MG63 (cell line): ENCODE data around the gene PCCA. TPM values are rescaled to one million over a fixed set of nuclear protein-coding genes. Genes with fewer than 3 reads are reported as not detected.

Experiments
- DNase-seq: peaks from one replicate; pipeline ENCODE4 v3.0.0-alpha.2; 2020
- H3K27me3 ChIP-seq: fragments of 250-450 bp; sonication (Bioruptor Pico); 2 replicates; pipeline ENCODE4 v1.5.1; 2020; ENCODE audit warnings: mild to moderate bottlenecking, moderate library complexity
- H3K36me3 ChIP-seq: fragments of 250-450 bp; sonication (Bioruptor Pico); 2 replicates; pipeline ENCODE4 v1.5.1; 2020; ENCODE audit warnings: mild to moderate bottlenecking, moderate library complexity
- H3K4me3 ChIP-seq: fragments of 250-450 bp; sonication (Bioruptor Pico); 2 replicates; pipeline ENCODE4 v1.5.1; 2020; ENCODE audit warnings: mild to moderate bottlenecking, moderate library complexity
- H3K9me3 ChIP-seq: fragments of 250-450 bp; sonication (Bioruptor Pico); 2 replicates; pipeline ENCODE4 v1.5.1; 2020; ENCODE audit warnings: mild to moderate bottlenecking, moderate library complexity
- total RNA-seq: library from RNA; depleted of rRNA; stranded (reverse); fragments of >200 nt; shearing (Covaris generic); gene quantifications from 2 replicates; pipeline ENCODE4 v1.2.3, GENCODE V29; 2014; ENCODE audit warnings: low replicate concordance

PCCA gene
- total RNA-seq, 1 experiment from 2014 or later: 3.1 TPM

GRCh38 chr13:100528353-100528752, 439.5 kb downstream of the PCCA start:
- Histone ChIP-seq H3K4me3 (no peak overlapping the region), H3K27me3 (no peaks in the 10 kb centered on the region), H3K36me3 (no peaks in the 10 kb centered on the region), H3K9me3 (no peaks in the 10 kb centered on the region)
- DNase-seq: no peak

- Histone ChIP-seq H3K36me3 (no peaks in the 10 kb centered on the region), H3K27me3 (no peaks in the 10 kb centered on the region)
- DNase-seq: no peak
These were observed 439.9 kb downstream of the PCCA start for GRCh38 chr13:100528820-100529219.

GRCh38 chr13:100529666-100530377, 440.9 kb downstream of the PCCA start:
- Histone ChIP-seq H3K9me3 (no peaks in the 10 kb centered on the region), H3K36me3 (no peaks in the 10 kb centered on the region), H3K27me3 (no peaks in the 10 kb centered on the region), H3K4me3 (no peak overlapping the region)
- DNase-seq: no peak

More at GRCh38 chr13:100528820-100529219, 439.9 kb downstream of the PCCA start:
- Histone ChIP-seq H3K9me3 (no peaks in the 10 kb centered on the region), H3K4me3 (no peak overlapping the region)

- no peak for DNase-seq
- H3K4me3 ChIP-seq: no peak overlapping the region
- no peaks in the 10 kb centered on the region for H3K27me3 ChIP-seq
- H3K9me3 ChIP-seq: no peaks in the 10 kb centered on the region
- H3K36me3 ChIP-seq: no peaks in the 10 kb centered on the region
These were observed 441.8 kb downstream of the PCCA start for GRCh38 chr13:100530671-100531213.

GRCh38 chr13:100532090-100532766, 443.3 kb downstream of the PCCA start:
- H3K4me3 ChIP-seq: no peak overlapping the region
- DNase-seq: no peak
- no peaks in the 10 kb centered on the region for H3K9me3 ChIP-seq
- H3K36me3 ChIP-seq: no peaks in the 10 kb centered on the region
- no peaks in the 10 kb centered on the region for H3K27me3 ChIP-seq

- no peak overlapping the region for H3K4me3 ChIP-seq
- no peaks in the 10 kb centered on the region for H3K27me3 ChIP-seq
- no peaks in the 10 kb centered on the region for H3K36me3 ChIP-seq
- DNase-seq: no peak
- H3K9me3 ChIP-seq: no peaks in the 10 kb centered on the region
These were observed 444.0 kb downstream of the PCCA start for GRCh38 chr13:100532836-100533435.

- Histone ChIP-seq H3K9me3 (no peaks in the 10 kb centered on the region), H3K4me3 (no peak overlapping the region), H3K27me3 (no peaks in the 10 kb centered on the region), H3K36me3 (no peaks in the 10 kb centered on the region)
- no peak for DNase-seq
These were observed 444.7 kb downstream of the PCCA start for GRCh38 chr13:100533588-100534041.

GRCh38 chr13:100534147-100534843, 445.4 kb downstream of the PCCA start:
- H3K36me3 ChIP-seq: no peaks in the 10 kb centered on the region
- no peak overlapping the region for H3K4me3 ChIP-seq
- H3K9me3 ChIP-seq: no peaks in the 10 kb centered on the region
- DNase-seq: no peak
- no peaks in the 10 kb centered on the region for H3K27me3 ChIP-seq

- Histone ChIP-seq H3K4me3 (no peak overlapping the region), H3K27me3 (no peaks in the 10 kb centered on the region), H3K36me3 (no peaks in the 10 kb centered on the region), H3K9me3 (no peaks in the 10 kb centered on the region)
- no peak for DNase-seq
These were observed 446.0 kb downstream of the PCCA start for GRCh38 chr13:100534911-100535310.

- Histone ChIP-seq H3K36me3 (no peaks in the 10 kb centered on the region), H3K9me3 (no peaks in the 10 kb centered on the region), H3K27me3 (no peaks in the 10 kb centered on the region), H3K4me3 (no peak overlapping the region)
- no peak for DNase-seq
These were observed 446.7 kb downstream of the PCCA start for GRCh38 chr13:100535426-100536135.

GRCh38 chr13:100536643-100537180, 447.8 kb downstream of the PCCA start:
- no peaks in the 10 kb centered on the region for H3K9me3 ChIP-seq
- no peaks in the 10 kb centered on the region for H3K36me3 ChIP-seq
- no peaks in the 10 kb centered on the region for H3K27me3 ChIP-seq
- no peak for DNase-seq
- H3K4me3 ChIP-seq: no peak overlapping the region

GRCh38 chr13:100537486-100537885, 448.6 kb downstream of the PCCA start:
- Histone ChIP-seq H3K9me3 (no peaks in the 10 kb centered on the region), H3K36me3 (no peaks in the 10 kb centered on the region), H3K4me3 (no peak overlapping the region), H3K27me3 (no peaks in the 10 kb centered on the region)
- DNase-seq: no peak

- Histone ChIP-seq H3K27me3 (no peaks in the 10 kb centered on the region), H3K4me3 (no peak overlapping the region), H3K9me3 (no peaks in the 10 kb centered on the region), H3K36me3 (no peaks in the 10 kb centered on the region)
- no peak for DNase-seq
These were observed 449.1 kb downstream of the PCCA start for GRCh38 chr13:100537951-100538462.

- Histone ChIP-seq H3K4me3 (no peak overlapping the region), H3K36me3 (no peaks in the 10 kb centered on the region), H3K27me3 (no peaks in the 10 kb centered on the region), H3K9me3 (no peaks in the 10 kb centered on the region)
- no peak for DNase-seq
These were observed 451.7 kb downstream of the PCCA start for GRCh38 chr13:100540621-100541020.

- no peaks in the 10 kb centered on the region for H3K27me3 ChIP-seq
- no peak for DNase-seq
- H3K9me3 ChIP-seq: no peaks in the 10 kb centered on the region
- no peak overlapping the region for H3K4me3 ChIP-seq
- H3K36me3 ChIP-seq: no peaks in the 10 kb centered on the region
These were observed 453.3 kb downstream of the PCCA start for GRCh38 chr13:100541897-100542825.
